Stimulated activated CD8-positive, alpha-beta memory T cell treated with anti-CD3 and anti-CD28 coated beads, Interleukin-7, amount 100 ng/mL, for 4 hours (primary cell): ENCODE measurements around the gene FBXO38.

Source experiments
- DNase-seq, 2 donors: peaks; one replicate each; pipeline ENCODE4 v3.0.0-alpha.2; 2020; ENCODE audit warnings: low read depth in 2 of 2

Gene FBXO38

GRCh38 chr5:148386041-148386440 lies 2.3 kb downstream of the FBXO38 start:
- no peak for DNase-seq

DNA sequence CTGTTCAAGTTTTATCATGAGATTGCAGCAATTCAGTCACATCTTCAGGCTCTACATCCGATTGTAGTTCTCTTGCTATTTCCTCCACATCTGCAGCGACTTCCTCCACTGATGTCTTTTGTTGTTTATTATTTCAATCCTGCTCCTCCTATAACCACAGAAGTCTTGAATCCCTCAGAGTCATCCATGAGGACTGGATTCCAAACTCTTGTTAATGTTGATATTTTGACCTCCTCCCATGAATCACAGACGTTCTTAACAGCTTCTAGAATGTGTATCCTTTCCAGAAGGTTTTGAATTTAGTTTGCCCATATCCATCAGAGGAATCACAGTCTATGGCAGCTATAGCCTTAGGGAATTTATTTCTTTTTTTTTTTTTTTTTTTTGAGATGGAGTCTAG lies 3.6 kb downstream of the FBXO38 start:
- no peak for DNase-seq

- no peak for DNase-seq
Measured at GRCh38 chr5:148388696-148389095, 4.9 kb downstream of the FBXO38 start.

DNA sequence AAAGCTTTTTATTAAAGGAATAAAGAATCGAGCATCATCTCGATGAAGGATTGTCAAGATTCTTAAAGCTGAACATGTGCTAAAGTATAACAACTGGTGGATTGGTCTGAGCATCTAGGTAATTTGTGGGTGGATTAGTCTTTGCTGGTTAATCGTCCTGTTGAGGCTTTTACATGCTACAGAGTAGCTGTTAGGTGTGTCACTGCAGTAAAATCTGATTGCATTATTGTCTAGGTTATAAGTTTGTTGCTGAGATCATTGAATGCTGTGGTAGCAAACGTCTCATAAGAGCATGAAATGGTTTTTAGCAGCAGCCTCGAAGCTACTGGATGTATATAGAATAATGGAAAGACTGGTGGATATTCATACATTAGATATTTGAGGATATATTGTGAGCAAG lies 7.2 kb downstream of the FBXO38 start:
- no peak for DNase-seq

GRCh38 chr5:148391422-148391821 lies 7.7 kb downstream of the FBXO38 start:
- no peak for DNase-seq

DNA sequence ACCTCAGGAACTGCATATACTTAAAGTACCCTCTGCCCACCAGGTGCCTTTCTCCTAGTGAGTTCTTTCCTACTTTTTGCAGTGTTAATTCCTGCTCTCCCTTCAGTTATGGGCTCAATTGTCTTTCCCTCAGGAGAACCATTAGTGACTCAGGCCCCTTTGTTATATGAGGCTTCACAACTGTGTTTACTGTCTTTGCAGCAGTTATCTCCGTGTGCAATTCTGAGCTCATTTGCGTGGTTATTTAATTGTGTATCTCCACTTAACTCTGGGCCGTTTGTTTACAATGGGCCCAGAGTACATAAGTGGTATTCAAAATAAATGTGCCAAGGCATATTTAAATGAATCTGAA lies 9.6 kb downstream of the FBXO38 start:
- DNase-seq, result no peak

GRCh38 chr5:148394587-148395019 lies 10.8 kb downstream of the FBXO38 start:
- no peak for DNase-seq

- DNase-seq, result no peak
Measured at GRCh38 chr5:148395031-148395430, 11.3 kb downstream of the FBXO38 start.

- DNase-seq, result no peak
Measured at GRCh38 chr5:148397968-148398595, 14.3 kb downstream of the FBXO38 start.

DNA sequence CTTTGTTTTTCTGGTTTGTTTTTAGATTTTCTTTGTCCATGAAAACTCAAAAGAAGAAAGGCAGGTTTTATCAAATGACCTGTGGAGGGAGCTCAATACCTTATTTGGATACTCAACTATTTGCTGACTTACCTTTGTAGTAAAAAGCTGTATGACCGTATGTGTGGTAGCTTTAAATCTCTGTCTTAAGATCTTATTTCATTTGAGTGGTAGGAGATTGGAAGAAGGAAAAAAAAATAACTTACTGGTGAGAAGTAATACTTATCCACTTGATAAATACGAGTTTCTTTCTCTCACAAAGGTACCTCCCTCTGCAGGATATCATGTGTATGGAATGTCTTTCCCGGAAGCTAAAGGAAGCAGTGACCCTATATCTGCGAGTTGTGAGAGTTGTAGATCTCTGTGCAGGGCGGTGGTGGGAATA lies 15.0 kb downstream of the FBXO38 start:
- DNase-seq, result no peak

GRCh38 chr5:148401604-148402003 lies 17.8 kb downstream of the FBXO38 start:
- no peak for DNase-seq

DNA sequence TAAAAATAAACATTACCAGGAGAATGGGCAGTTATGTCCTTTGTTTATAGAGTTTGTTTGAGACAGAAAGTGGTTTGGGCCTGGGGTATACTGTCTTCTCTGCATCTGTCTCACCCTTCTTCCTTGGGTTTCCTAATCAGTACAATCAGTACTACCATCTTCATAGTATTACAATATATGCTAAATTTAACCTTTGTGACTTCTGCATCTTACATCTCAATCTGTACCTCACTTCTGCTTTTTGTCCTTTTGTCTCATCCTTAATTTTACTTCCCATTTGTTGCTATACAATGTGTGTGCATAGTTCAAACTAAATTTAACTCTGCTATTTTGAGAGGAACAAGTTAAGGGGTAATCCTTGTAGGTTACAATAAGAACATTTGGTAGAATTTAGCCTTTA lies 19.6 kb downstream of the FBXO38 start:
- DNase-seq, result no peak

DNA sequence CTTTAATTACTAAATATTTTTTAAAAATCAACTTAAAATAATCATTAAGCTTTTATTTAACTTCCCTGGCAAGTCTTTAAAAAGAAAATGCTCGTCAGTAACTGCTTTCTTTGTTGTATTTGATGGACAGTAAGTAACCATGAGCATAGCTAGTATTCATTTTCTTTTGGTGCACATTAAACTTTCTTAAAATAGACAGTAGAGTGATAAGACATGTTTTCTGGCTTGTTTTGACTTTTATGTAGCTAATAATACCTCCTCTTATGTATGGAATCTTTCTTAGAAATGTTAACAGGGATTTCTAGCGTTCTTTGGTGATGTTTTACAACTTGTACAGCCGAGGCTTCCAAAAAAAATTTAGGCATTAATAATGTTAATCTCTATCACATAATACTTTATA lies 22.6 kb downstream of the FBXO38 start:
- no peak for DNase-seq

DNA sequence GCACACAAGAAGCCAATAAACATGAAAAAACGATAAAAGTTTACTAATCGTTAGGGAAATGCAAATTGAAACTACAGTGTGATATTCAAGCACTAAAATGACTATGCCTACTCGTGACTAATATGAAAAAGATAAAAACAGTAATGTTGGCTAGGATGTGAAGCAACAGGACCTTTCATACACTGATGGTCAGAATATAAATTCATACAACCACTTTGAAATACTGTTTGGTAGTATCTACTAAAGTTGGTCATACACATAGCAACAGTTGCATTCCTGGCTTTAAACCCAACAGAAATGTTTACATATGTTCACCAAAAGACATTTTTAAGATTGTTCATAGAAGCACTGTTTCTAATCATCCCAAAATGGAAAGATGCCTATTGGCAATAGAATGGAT lies 24.3 kb downstream of the FBXO38 start:
- no peak for DNase-seq

- no peak for DNase-seq
Measured at GRCh38 chr5:148412124-148412523, 28.4 kb downstream of the FBXO38 start.

DNA sequence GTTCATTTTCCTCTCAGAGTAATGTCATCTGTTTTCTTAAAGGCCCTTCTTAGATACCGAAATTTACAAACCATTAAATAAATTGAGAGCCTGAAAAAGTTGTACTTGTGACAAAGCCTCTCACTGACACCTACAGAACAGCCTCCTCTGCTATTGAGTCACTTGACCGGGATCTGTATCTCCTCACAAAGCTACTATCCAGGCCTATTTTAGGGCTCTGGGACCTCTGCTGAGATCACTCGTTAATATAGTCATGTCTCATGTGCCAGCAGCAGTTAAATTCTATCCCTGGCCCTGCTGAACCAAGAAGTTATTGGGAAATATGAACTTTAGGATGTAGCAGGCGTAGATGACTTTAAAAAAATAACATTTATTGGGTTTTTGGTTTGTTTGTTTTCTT lies 31.1 kb downstream of the FBXO38 start:
- no peak for DNase-seq

DNA sequence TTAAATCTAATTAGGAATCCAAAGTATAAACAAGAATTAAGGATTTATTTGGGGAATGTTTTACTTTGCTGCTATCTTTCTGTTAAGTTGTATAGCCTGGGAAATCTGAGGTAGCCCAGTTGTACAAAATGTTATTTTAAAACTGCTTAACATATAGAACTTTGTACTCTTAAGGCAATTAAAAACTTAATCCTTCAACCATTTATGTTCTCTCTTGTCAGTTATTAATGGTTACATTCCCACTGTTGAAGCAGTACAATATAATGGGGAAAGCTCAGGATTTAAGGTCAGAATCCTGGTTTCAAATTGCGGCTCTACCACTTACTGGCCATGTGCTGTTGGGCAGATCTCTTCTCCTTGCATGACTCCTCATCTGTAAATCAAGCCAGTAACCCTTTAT lies 32.7 kb downstream of the FBXO38 start:
- DNase-seq, result no peak

- DNase-seq, result no peak
Measured at GRCh38 chr5:148416921-148417320, 33.2 kb downstream of the FBXO38 start.

- DNase-seq, result no peak
Measured at GRCh38 chr5:148418511-148418910, 34.8 kb downstream of the FBXO38 start.

GRCh38 chr5:148421661-148422060 lies 37.9 kb downstream of the FBXO38 start:
- no peak for DNase-seq

- no peak for DNase-seq
Measured at GRCh38 chr5:148425808-148426207, 42.0 kb downstream of the FBXO38 start.

- no peak for DNase-seq
Measured at GRCh38 chr5:148426514-148426913, 42.8 kb downstream of the FBXO38 start.

DNA sequence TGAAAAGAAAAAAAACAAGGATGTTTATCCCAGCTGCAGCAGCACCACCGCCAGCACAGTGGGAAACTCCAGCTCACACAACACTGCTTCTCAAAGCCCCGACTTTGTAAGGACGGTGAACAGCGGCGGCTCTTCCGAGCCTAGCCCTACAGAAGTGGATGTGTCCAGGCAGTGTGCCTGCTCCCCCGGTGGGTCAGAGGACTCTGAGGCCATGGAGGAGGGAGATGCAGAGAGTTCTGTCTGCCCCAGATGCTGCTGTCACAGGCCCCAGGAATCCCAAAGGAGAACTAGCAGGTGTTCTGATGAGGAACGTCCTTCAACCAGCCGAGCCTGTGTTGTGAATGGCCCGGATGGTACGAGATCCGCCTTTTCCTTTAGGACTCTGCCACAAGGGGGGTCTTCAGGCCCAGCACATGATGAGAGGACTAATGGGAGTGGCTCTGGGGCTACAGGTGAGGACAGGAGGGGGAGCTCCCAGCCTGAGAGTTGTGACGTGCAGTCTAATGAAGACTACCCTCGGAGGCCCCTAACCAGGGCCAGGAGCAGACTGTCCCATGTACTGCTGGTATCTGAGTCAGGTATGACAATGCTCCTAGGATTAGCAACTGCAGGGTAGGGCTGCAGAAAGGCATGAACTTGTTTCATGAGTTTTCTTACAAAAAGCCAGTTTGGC lies 43.7 kb downstream of the FBXO38 start:
- DNase-seq, result no peak

- DNase-seq, result no peak
Measured at GRCh38 chr5:148428848-148429247, 45.1 kb downstream of the FBXO38 start.
